HCT116 (cell line): Measurements from ENCODE around the gene ADD3. TPM values are rescaled to one million over a fixed set of nuclear protein-coding genes. Genes with fewer than 3 reads are reported as not detected.

ENCODE experiments used
- ATAC-seq: fragments of 200-7000 bp; cut with Tn5 transposase; 2 replicates; pipeline ENCODE4 v1.9.1; 2020; ENCODE audit warnings: mild to moderate bottlenecking, moderate library complexity
- BruUV-seq: library from RNA; stranded (reverse); fragments of 400-500 nt; replicated peaks from 2 replicates; lab custom pipeline; 2021; lab: Mats Ljungman, UMichigan
- CTCF ChIA-PET: fragments of 300-600 bp; sonication (Branson Sonifier 250); formaldehyde crosslinking; loops from one replicate; lab custom pipeline; 2021; ENCODE audit warnings: antibody characterized with exemption; lab: Charles Lee
- POLR2A ChIA-PET: fragments of 300-600, 350-600 bp; sonication (Branson Sonifier 250); formaldehyde crosslinking; loops from one replicate; lab custom pipeline; 2021; ENCODE audit warnings: antibody characterized with exemption; lab: Charles Lee
- RAD21 ChIA-PET, 2 experiments: fragments of 300-600 bp; sonication (Branson Sonifier 250); formaldehyde crosslinking; loops; one replicate each; lab custom pipeline; 2023; ENCODE audit warnings: low total read pairs in 2 of 2; ENCODE audit not compliant: uncharacterized antibody in 2 of 2, unreplicated experiment in 2 of 2, low non-redundant PET in 1 of 2; lab: Charles Lee
- DNase-seq: peaks from one replicate; pipeline ENCODE4 v3.0.0-alpha.2; 2010; ENCODE audit warnings: low read depth, low spot score
- H2AFZ ChIP-seq: fragments of 200-600 bp; shearing (Covaris generic), sonication (generic); 2 replicates; pipeline ENCODE4 v1.6.1; 2017; ENCODE audit warnings: low read depth, mixed run types, mixed read lengths, antibody characterized with exemption, low read length; ENCODE audit not compliant: poor library complexity, severe bottlenecking
- H3K27ac ChIP-seq: 2 replicates; pipeline ENCODE4 v1.5.1; 2012; ENCODE audit warnings: low read depth, low read length
- H3K27me3 ChIP-seq: fragments of 200-600 bp; sonication (generic); 2 replicates; pipeline ENCODE4 v1.6.1; 2016; ENCODE audit warnings: mixed run types, low read length, mixed read lengths; ENCODE audit not compliant: insufficient read depth
- H3K36me3 ChIP-seq, 2 experiments: fragments of 200-500 bp in 1 of 2; fragments of 200-600 bp in 1 of 2; sonication (Bioruptor generic) in 1 of 2; sonication (generic) in 1 of 2; 2 replicates each; pipeline versions ENCODE4 v1.5.1 to v1.6.1; 2014 to 2016; ENCODE audit warnings: low read length in 2 of 2, inconsistent platforms in 1 of 2, mixed read lengths in 1 of 2, mixed run types in 1 of 2; ENCODE audit not compliant: insufficient read depth in 2 of 2, control insufficient read depth in 1 of 2
- H3K4me1 ChIP-seq, 2 experiments: fragments of 200-600 bp in 1 of 2; sonication (generic) in 1 of 2; 2 replicates each; pipeline versions ENCODE4 v1.5.1 to v1.6.1; 2012 to 2017; ENCODE audit warnings: low read length in 2 of 2, inconsistent platforms in 1 of 2, mild to moderate bottlenecking in 1 of 2, mixed read lengths in 1 of 2, mixed run types in 1 of 2, moderate library complexity in 1 of 2; ENCODE audit not compliant: insufficient read depth in 2 of 2, control insufficient read depth in 1 of 2
- H3K4me2 ChIP-seq: fragments of 200-600 bp; sonication (generic); 2 replicates; pipeline ENCODE4 v1.6.1; 2017; ENCODE audit warnings: mixed run types, low read length, mixed read lengths
- H3K4me3 ChIP-seq, 2 experiments: fragments of 200-600 bp in 1 of 2; sonication (generic) in 1 of 2; replicated peaks in 1 of 2; 2 replicates each; pipeline ENCODE4 v1.5.1; 2011 to 2016; ENCODE audit warnings: low read length in 2 of 2, control low read depth in 1 of 2, low read depth in 1 of 2, mild to moderate bottlenecking in 1 of 2, mixed read lengths in 1 of 2, mixed run types in 1 of 2
- H3K79me2 ChIP-seq: fragments of 200-600 bp; sonication (generic); 2 replicates; pipeline ENCODE4 v1.6.1; 2017; ENCODE audit warnings: mild to moderate bottlenecking, mixed run types, low read length, moderate library complexity, mixed read lengths; ENCODE audit not compliant: insufficient read depth
- H3K9ac ChIP-seq: fragments of 200-600 bp; sonication (generic); 2 replicates; pipeline ENCODE4 v1.6.1; 2016; ENCODE audit warnings: low read length, mixed read lengths
- H3K9me2 ChIP-seq: fragments of 200-600 bp; sonication (generic), shearing (Covaris generic); 2 replicates; pipeline ENCODE4 v1.6.1; 2017; ENCODE audit warnings: mixed run types, mild to moderate bottlenecking, moderate library complexity; ENCODE audit not compliant: insufficient read depth
- H3K9me3 ChIP-seq, 2 experiments: fragments of 200-500 bp in 1 of 2; fragments of 200-600 bp in 1 of 2; sonication (Bioruptor generic) in 1 of 2; sonication (generic) in 1 of 2; 2 replicates each; pipeline ENCODE4 v1.6.1; 2014 to 2017; ENCODE audit warnings: low read length in 2 of 2, mixed read lengths in 2 of 2, inconsistent platforms in 1 of 2, low read depth in 1 of 2, mild to moderate bottlenecking in 1 of 2, mixed run types in 1 of 2, moderate library complexity in 1 of 2; ENCODE audit not compliant: control insufficient read depth in 1 of 2, insufficient read depth in 1 of 2
- H4K20me1 ChIP-seq: fragments of 200-600 bp; sonication (generic), shearing (Covaris generic); 2 replicates; pipeline ENCODE4 v1.6.1; 2017; ENCODE audit warnings: mixed run types, mild to moderate bottlenecking, moderate library complexity; ENCODE audit not compliant: insufficient read depth
- CEBPB ChIP-seq: IDR thresholded peaks from 2 replicates; pipeline ENCODE4 v1.6.1; 2012; ENCODE audit warnings: low read depth
- EZH2 ChIP-seq: fragments of 200-600 bp; sonication (generic); IDR thresholded peaks from 2 replicates; pipeline ENCODE4 v1.6.1; 2017; ENCODE audit warnings: antibody characterized with exemption, mixed run types
- FOSL1 ChIP-seq: IDR thresholded peaks from 2 replicates; pipeline ENCODE4 v1.6.1; 2012; ENCODE audit warnings: low read depth
- RAD21 ChIP-seq: IDR thresholded peaks from 2 replicates; pipeline ENCODE4 v1.6.1; 2012; ENCODE audit warnings: low read depth, mild to moderate bottlenecking
- SRF ChIP-seq: IDR thresholded peaks from 2 replicates; pipeline ENCODE4 v1.6.1; 2012; ENCODE audit warnings: low read depth
- ZFX ChIP-seq: fragments of 450-650 bp; IDR thresholded peaks from 2 replicates; pipeline ENCODE4 v1.6.1; 2017
- ZNF274 ChIP-seq: fragments of 200-500 bp; sonication (Bioruptor generic); IDR thresholded peaks from 2 replicates; pipeline ENCODE4 v1.6.1; 2014; ENCODE audit warnings: mild to moderate bottlenecking, low read depth, low read length, inconsistent platforms
- intact Hi-C: fragments of 100-400 bp; cut with micrococcal nuclease; formaldehyde crosslinking; loops from 2 replicates; pipeline ENCODE4 v1.10.0; 2022
- total RNA-seq: library from RNA; stranded (reverse); gene quantifications from one replicate; pipeline ENCODE4 v1.2.1, GENCODE V29; 2021; ENCODE audit not compliant: unreplicated experiment
- TF ChIP-seq, protein P1 (sequence below): IDR thresholded peaks from 2 replicates; pipeline ENCODE4 v1.6.1; 2012

ADD3 gene
- total RNA-seq, 1 experiment from 2014 or later, result 41.1 TPM

DNA sequence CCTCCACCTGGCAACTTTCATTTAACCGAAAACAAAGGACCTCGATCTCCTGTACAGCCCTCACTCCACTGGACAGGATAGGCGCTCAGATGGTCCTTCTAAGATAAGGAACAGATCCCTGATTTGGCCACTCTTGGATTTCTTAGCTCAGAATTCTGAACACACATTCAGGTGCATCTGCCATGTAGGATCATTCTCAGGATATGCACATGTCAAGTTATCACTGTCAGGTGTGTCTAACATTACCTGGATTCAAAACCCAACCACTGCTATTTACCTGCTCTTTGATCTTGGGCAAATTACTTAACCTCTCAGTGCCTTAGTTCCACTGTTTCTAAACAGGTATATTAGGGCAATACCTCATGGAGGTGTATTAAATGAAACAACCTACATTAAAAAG is 12.2 kb upstream of the ADD3 start:
- H3K9ac ChIP-seq, result no peak overlapping the region
- ChIA-PET RAD21 (no interaction called here), POLR2A (no interaction called here), CTCF (no interaction called here)
- H4K20me1 ChIP-seq, result no peaks in the 10 kb centered on the region
- no peak overlapping the region for H2AFZ ChIP-seq
- no peak overlapping the region for H3K4me2 ChIP-seq
- BruUV-seq, result no TSS peak
- TF ChIP-seq EZH2, result no peak
- TF ChIP-seq SRF, result no peak
- TF ChIP-seq, protein P1, sequence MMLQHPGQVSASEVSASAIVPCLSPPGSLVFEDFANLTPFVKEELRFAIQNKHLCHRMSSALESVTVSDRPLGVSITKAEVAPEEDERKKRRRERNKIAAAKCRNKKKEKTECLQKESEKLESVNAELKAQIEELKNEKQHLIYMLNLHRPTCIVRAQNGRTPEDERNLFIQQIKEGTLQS, result no peak
- H3K4me3 ChIP-seq, result no peak overlapping the region
- H3K27ac ChIP-seq, result no peak overlapping the region
- no peak for DNase-seq
- intact Hi-C loops, result no loop called here
- no peaks in the 10 kb centered on the region for H3K4me1 ChIP-seq
- H3K79me2 ChIP-seq, result no peaks in the 10 kb centered on the region
- no peaks in the 10 kb centered on the region for H3K36me3 ChIP-seq
- no peaks in the 10 kb centered on the region for H3K9me2 ChIP-seq
- no peak for ATAC-seq
- no peaks in the 10 kb centered on the region for H3K27me3 ChIP-seq
- H3K9me3 ChIP-seq, result no peaks in the 10 kb centered on the region

DNA sequence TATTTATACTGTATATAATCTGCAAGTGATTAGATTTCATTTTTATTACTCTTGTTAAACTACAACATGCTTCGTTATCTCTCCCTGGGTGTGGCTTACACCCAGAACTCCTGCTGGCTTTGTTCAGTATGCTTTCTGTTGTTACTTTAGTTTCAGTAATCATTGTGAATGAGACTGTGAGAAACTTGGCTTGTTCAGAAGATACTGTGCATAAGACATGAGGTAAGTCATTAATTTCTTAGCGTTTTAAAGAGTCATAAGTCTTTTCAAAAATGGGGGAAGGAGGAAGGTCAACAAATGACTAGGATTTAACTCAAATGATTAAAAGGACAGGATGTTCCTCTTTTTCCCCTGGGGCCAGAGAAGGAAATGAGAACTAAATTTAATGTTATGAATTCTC is 11.6 kb upstream of the ADD3 start:
- Histone ChIP-seq H4K20me1 (no peaks in the 10 kb centered on the region), H3K27ac (no peak overlapping the region), H3K27me3 (no peaks in the 10 kb centered on the region), H3K4me2 (no peak overlapping the region), H3K4me3 (no peak overlapping the region), H3K79me2 (no peaks in the 10 kb centered on the region), H3K9me3 (no peaks in the 10 kb centered on the region), H2AFZ (no peak overlapping the region), H3K36me3 (no peaks in the 10 kb centered on the region), H3K9ac (no peak overlapping the region), H3K9me2 (no peaks in the 10 kb centered on the region), H3K4me1 (no peaks in the 10 kb centered on the region)
- CTCF ChIA-PET, result no interaction called here
- RAD21 ChIA-PET, result no interaction called here
- BruUV-seq, result no TSS peak
- POLR2A ChIA-PET, result no interaction called here
- no peak for ATAC-seq
- TF ChIP-seq FOSL1 (no peak), ZFX (no peak), SRF (no peak), RAD21 (no peak), ZNF274 (no peak), CEBPB (no peak)
- intact Hi-C loops, result no loop called here
- DNase-seq, result no peak
